ENCODE data around the gene FRZB. TPM values are rescaled to one million over a fixed set of nuclear protein-coding genes. Genes with fewer than 3 reads are reported as not detected.

FRZB gene
- total RNA-seq, 1 experiment from 2014 or later, result not detected

DNA sequence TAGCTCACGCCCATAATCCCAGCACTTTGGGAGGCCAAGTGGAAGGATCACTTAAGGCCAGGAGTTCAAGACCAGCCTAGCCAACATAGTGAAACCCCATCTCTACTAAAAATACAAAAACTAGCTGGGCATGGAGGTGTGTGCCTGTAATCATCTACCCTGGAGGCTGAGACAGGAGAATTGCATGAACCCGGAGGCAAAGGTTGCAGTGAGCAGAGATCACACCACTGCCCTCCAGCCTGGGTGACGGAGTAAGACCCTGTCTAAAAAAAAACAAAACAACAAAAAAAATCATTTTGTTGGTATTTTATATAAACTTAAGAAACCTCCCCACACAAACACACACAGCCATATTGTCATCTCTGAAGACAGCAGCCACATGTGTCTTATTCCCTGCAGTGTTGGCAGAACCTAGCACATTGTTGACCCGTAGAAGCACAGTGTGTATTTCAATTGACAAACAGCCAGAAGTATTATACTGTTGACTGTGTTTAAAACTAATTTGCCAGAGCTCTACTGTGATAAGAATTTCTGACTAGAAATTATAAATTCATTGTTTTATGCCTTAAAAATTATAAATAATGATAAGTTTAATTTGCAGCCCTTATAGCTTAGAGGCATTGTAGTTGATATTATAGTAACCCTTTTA, 82.3 kb downstream of the FRZB start:
- H3K4me3 ChIP-seq, result no peak overlapping the region
- no peak for DNase-seq
- H3K27me3 ChIP-seq, result no peaks in the 10 kb centered on the region
- H3K36me3 ChIP-seq, result peaks cover 7% of the 10 kb centered on the region
- no peaks in the 10 kb centered on the region for H3K9me3 ChIP-seq

Other genes starting within 250 kb of the FRZB start
- gene DNAJC10, start 150.4 kb downstream of the FRZB start, total RNA-seq (2014; rRNA removed; shearing (Covaris generic); ENCODE audit: low replicate concordance), result 84.5 and 86.0 TPM in 2 replicates
- gene NCKAP1, start 171.8 kb upstream of the FRZB start, total RNA-seq (2014; rRNA removed; shearing (Covaris generic); ENCODE audit: low replicate concordance), result 106 and 287 TPM in 2 replicates
- 0.69 and 0.86 TPM in 2 replicates for gene DUSP19, start 212.1 kb upstream of the FRZB start, total RNA-seq (2014; rRNA removed; shearing (Covaris generic); ENCODE audit: low replicate concordance)

All from MG63 (cell line).